Panc1 (cell line): Measurements from ENCODE around the gene RNF149. TPM values are rescaled to one million over a fixed set of nuclear protein-coding genes. Genes with fewer than 3 reads are reported as not detected.

Source experiments
- ATAC-seq: fragments of 200-7000 bp; cut with Tn5 transposase; 2 replicates; pipeline ENCODE4 v1.9.1; 2020; ENCODE audit warnings: mild to moderate bottlenecking, moderate library complexity
- BruUV-seq: library from RNA; stranded (reverse); fragments of 400-500 nt; replicated peaks from 2 replicates; lab custom pipeline; 2021; lab: Mats Ljungman, UMichigan
- CTCF ChIA-PET: fragments of 300-600 bp; sonication (Branson Sonifier 250); formaldehyde crosslinking; loops from one replicate; lab custom pipeline; 2022; ENCODE audit warnings: antibody characterized with exemption; lab: Charles Lee
- POLR2A ChIA-PET: fragments of 300-600 bp; sonication (Branson Sonifier 250); formaldehyde crosslinking; loops from one replicate; lab custom pipeline; 2022; ENCODE audit warnings: antibody characterized with exemption; lab: Charles Lee
- DNase-seq: peaks from one replicate; pipeline ENCODE4 v3.0.0-alpha.2; 2010; ENCODE audit warnings: low read depth, low spot score
- H3K27ac ChIP-seq: 2 replicates; pipeline ENCODE4 v1.5.1; 2011; ENCODE audit warnings: mild to moderate bottlenecking, low read length, inconsistent platforms
- H3K27me3 ChIP-seq: fragments of 200-500 bp; sonication (Bioruptor generic); 2 replicates; pipeline ENCODE4 v1.6.0; 2014; ENCODE audit warnings: low read length, inconsistent platforms; ENCODE audit not compliant: control insufficient read depth, insufficient read depth
- H3K36me3 ChIP-seq: fragments of 200-500 bp; sonication (Bioruptor generic); 2 replicates; pipeline ENCODE4 v1.5.1; 2014; ENCODE audit warnings: inconsistent platforms, mild to moderate bottlenecking, low read length, moderate library complexity; ENCODE audit not compliant: control insufficient read depth, insufficient read depth
- H3K4me1 ChIP-seq: 2 replicates; pipeline ENCODE4 v1.5.1; 2011; ENCODE audit warnings: inconsistent platforms, mild to moderate bottlenecking, low read length, moderate library complexity; ENCODE audit not compliant: control insufficient read depth, insufficient read depth
- H3K4me3 ChIP-seq, 2 experiments: 2 replicates each; pipeline ENCODE4 v1.5.1; 2011 to 2012; ENCODE audit warnings: low read depth in 2 of 2, low read length in 2 of 2, mild to moderate bottlenecking in 2 of 2, inconsistent platforms in 1 of 2, moderate library complexity in 1 of 2
- H3K9me3 ChIP-seq: fragments of 200-500 bp; sonication (Bioruptor generic); 2 replicates; pipeline ENCODE4 v1.5.1; 2014; ENCODE audit warnings: low read depth, mild to moderate bottlenecking, inconsistent platforms, low read length, moderate library complexity; ENCODE audit not compliant: control insufficient read depth, insufficient read depth
- POLR2AphosphoS5 ChIP-seq: IDR thresholded peaks from 2 replicates; pipeline ENCODE4 v1.6.1; 2012; ENCODE audit warnings: mild to moderate bottlenecking, low read depth, low read length, moderate library complexity
- SIN3A ChIP-seq: IDR thresholded peaks from 2 replicates; pipeline ENCODE4 v1.6.1; 2012; ENCODE audit warnings: low read depth, mild to moderate bottlenecking, low read length, moderate library complexity, borderline replicate concordance; ENCODE audit not compliant: insufficient read depth
- TCF7L2 ChIP-seq: IDR thresholded peaks from 2 replicates; pipeline ENCODE4 v1.6.1; 2011; ENCODE audit warnings: mild to moderate bottlenecking, low read depth, low read length, inconsistent platforms
- in situ Hi-C: cut with HindIII; loops from 2 replicates; pipeline ENCODE4 v1.10.0; 2016; ENCODE audit warnings: low sequenced_read_pairs, low pct_unique_long_range_greater_than_20kb
- intact Hi-C: fragments of 100-400 bp; cut with micrococcal nuclease; formaldehyde crosslinking; loops from one replicate; pipeline ENCODE4 v1.10.0; 2022; ENCODE audit not compliant: unreplicated experiment
- total RNA-seq: library from RNA; stranded (reverse); gene quantifications from one replicate; pipeline ENCODE4 v1.2.1, GENCODE V29; 2021; ENCODE audit not compliant: unreplicated experiment
- TF ChIP-seq, protein P1 (sequence below), 2 experiments: IDR thresholded peaks; 2 replicates each; pipeline ENCODE4 v1.6.1; 2011 to 2012; ENCODE audit warnings: low read depth in 2 of 2, control low read depth in 1 of 2, low read length in 1 of 2, mild to moderate bottlenecking in 1 of 2, moderate library complexity in 1 of 2; ENCODE audit not compliant: insufficient read depth in 1 of 2
- TF ChIP-seq, protein P2 (sequence below): fragments of 450-650 bp; IDR thresholded peaks from 2 replicates; pipeline ENCODE4 v1.5.1; 2017; ENCODE audit warnings: mild to moderate bottlenecking

Gene RNF149
- total RNA-seq, 1 experiment from 2014 or later, result 29.9 TPM

DNA sequence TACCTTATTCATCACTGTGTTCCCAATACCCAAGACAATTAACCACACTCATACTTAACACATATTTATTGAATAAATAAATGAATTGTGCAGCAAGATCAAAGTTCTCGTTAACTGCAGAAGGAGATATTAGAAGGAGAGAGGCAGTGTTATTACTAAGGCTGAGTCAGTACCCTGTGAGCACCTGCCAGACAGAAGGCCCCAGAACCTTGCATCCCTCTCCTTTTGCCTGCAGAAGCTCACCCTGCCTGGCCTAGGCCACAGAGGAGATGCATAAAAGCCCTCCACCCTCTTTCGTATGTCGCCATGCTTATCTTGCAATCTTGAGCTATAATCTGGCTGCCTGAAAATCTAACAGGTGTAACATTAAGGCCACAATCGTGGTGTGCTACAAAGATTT, 20.5 kb upstream of the RNF149 start:
- DNase-seq (no peak), ATAC-seq (no peak)
- in situ Hi-C loops, result no loop called here
- no peaks in the 10 kb centered on the region for H3K27me3 ChIP-seq
- no peaks in the 10 kb centered on the region for H3K36me3 ChIP-seq
- H3K9me3 ChIP-seq, result no peaks in the 10 kb centered on the region
- TF ChIP-seq TCF7L2 (no peak), POLR2AphosphoS5 (no peak), SIN3A (no peak)
- TF ChIP-seq, protein P1, sequence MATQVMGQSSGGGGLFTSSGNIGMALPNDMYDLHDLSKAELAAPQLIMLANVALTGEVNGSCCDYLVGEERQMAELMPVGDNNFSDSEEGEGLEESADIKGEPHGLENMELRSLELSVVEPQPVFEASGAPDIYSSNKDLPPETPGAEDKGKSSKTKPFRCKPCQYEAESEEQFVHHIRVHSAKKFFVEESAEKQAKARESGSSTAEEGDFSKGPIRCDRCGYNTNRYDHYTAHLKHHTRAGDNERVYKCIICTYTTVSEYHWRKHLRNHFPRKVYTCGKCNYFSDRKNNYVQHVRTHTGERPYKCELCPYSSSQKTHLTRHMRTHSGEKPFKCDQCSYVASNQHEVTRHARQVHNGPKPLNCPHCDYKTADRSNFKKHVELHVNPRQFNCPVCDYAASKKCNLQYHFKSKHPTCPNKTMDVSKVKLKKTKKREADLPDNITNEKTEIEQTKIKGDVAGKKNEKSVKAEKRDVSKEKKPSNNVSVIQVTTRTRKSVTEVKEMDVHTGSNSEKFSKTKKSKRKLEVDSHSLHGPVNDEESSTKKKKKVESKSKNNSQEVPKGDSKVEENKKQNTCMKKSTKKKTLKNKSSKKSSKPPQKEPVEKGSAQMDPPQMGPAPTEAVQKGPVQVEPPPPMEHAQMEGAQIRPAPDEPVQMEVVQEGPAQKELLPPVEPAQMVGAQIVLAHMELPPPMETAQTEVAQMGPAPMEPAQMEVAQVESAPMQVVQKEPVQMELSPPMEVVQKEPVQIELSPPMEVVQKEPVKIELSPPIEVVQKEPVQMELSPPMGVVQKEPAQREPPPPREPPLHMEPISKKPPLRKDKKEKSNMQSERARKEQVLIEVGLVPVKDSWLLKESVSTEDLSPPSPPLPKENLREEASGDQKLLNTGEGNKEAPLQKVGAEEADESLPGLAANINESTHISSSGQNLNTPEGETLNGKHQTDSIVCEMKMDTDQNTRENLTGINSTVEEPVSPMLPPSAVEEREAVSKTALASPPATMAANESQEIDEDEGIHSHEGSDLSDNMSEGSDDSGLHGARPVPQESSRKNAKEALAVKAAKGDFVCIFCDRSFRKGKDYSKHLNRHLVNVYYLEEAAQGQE (IDR thresholded peaks at IDR 0.05; ENCODE audit: insufficient read depth in 1 of 2, low read depth in 2 of 2, low read length in 1 of 2), result no peak
- TF ChIP-seq, protein P2, sequence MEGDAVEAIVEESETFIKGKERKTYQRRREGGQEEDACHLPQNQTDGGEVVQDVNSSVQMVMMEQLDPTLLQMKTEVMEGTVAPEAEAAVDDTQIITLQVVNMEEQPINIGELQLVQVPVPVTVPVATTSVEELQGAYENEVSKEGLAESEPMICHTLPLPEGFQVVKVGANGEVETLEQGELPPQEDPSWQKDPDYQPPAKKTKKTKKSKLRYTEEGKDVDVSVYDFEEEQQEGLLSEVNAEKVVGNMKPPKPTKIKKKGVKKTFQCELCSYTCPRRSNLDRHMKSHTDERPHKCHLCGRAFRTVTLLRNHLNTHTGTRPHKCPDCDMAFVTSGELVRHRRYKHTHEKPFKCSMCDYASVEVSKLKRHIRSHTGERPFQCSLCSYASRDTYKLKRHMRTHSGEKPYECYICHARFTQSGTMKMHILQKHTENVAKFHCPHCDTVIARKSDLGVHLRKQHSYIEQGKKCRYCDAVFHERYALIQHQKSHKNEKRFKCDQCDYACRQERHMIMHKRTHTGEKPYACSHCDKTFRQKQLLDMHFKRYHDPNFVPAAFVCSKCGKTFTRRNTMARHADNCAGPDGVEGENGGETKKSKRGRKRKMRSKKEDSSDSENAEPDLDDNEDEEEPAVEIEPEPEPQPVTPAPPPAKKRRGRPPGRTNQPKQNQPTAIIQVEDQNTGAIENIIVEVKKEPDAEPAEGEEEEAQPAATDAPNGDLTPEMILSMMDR, result no peak
- no peaks in the 10 kb centered on the region for H3K4me1 ChIP-seq
- no peak overlapping the region for H3K4me3 ChIP-seq
- ChIA-PET CTCF (no interaction called here), POLR2A (no interaction called here)
- intact Hi-C loops, result no loop called here
- BruUV-seq, result no TSS peak
- H3K27ac ChIP-seq, result no peak overlapping the region

DNA sequence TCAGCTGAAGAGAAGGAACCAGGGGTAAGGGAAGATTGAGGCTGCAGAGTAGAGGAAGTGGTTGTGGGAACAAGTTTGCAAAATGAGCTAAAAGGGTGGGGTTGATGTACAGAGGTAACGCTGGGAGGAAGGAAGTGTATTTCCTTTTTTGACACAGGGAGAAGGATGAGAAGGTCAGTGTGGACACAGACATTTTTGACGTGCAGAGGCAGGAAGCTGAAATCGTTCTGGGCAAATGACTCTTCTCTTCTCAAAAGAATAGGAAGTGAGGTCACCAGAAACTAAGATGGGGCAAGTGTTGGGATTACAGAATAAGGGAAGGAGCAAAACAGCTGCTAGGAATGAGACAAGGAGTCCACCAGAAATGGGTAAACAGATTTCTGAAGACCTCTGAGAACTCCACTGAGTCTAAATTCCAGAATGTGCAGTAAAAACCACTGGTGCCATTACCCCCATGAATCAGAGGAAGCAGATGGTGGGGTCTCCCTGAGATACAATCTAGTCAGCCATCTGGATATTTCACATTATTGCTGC, 20.0 kb upstream of the RNF149 start:
- intact Hi-C loops, result no loop called here
- no TSS peak for BruUV-seq
- no peak for TF ChIP-seq TCF7L2
- TF ChIP-seq POLR2AphosphoS5, result no peak
- no peak for TF ChIP-seq SIN3A
- TF ChIP-seq, protein P2, result no peak
- TF ChIP-seq, protein P1 (IDR thresholded peaks at IDR 0.05; ENCODE audit: insufficient read depth in 1 of 2, low read depth in 2 of 2, low read length in 1 of 2), result no peak
- ChIA-PET POLR2A (no interaction called here), CTCF (no interaction called here)
- DNase-seq (no peak), ATAC-seq (no peak)
- Histone ChIP-seq H3K4me3 (no peak overlapping the region), H3K36me3 (no peaks in the 10 kb centered on the region), H3K9me3 (no peaks in the 10 kb centered on the region), H3K4me1 (no peaks in the 10 kb centered on the region), H3K27me3 (no peaks in the 10 kb centered on the region), H3K27ac (no peak overlapping the region)
- in situ Hi-C loops, result no loop called here
